ENCODE measurements around the gene GLT1D1.

- TF ChIP-seq CTCF (IDR thresholded peaks at IDR 0.05 in 2 of 3, conservative IDR thresholded peaks at IDR 0.05 in 1 of 3; ENCODE audit: borderline replicate concordance in 1 of 3, insufficient read depth in 1 of 3, low read depth in 2 of 3, low read length in 2 of 3) (no peak), POLR2A (IDR thresholded peaks at IDR 0.05; ENCODE audit: borderline replicate concordance, extremely low read depth, insufficient read depth, insufficient read length) (no peak), POLR2AphosphoS5 (IDR thresholded peaks at IDR 0.05; ENCODE audit: low read depth, low read length) (no peak), YY1 (IDR thresholded peaks at IDR 0.05; ENCODE audit: extremely low read depth, insufficient replicate concordance, low read depth, low read length) (no peak), MAX (IDR thresholded peaks at IDR 0.05) (no peak), ATF3 (IDR thresholded peaks at IDR 0.05) (no peak), CEBPB (IDR thresholded peaks at IDR 0.05; ENCODE audit: low read depth) (no peak), SRF (IDR thresholded peaks at IDR 0.05; ENCODE audit: low read depth) (no peak), EZH2 (IDR thresholded peaks at IDR 0.05) (no peak), ZNF274 (IDR thresholded peaks at IDR 0.05; ENCODE audit: low read depth, low read length) (no peak), EZH2phosphoT487 (IDR thresholded peaks at IDR 0.05; ENCODE audit: borderline replicate concordance) (no peak), JUND (IDR thresholded peaks at IDR 0.05) (no peak), SIN3A (IDR thresholded peaks at IDR 0.05; ENCODE audit: low read depth) (no peak), FOSL1 (IDR thresholded peaks at IDR 0.05; ENCODE audit: low read depth) (no peak)
These were observed 120.8 kb downstream of the GLT1D1 start for GRCh38 chr12:128973883-128974681.
